GM12878 (cell line): Measurements from ENCODE around the gene CALML5. TPM values are rescaled to one million over a fixed set of nuclear protein-coding genes. Genes with fewer than 3 reads are reported as not detected.

Experiments
- ATAC-seq: fragments of 200-7000 bp; cut with Tn5 transposase; 3 replicates; pipeline ENCODE4 v1.9.1; 2020; ENCODE audit warnings: mild to moderate bottlenecking, moderate library complexity
- BruUV-seq: library from RNA; stranded (reverse); fragments of 400-500 nt; replicated peaks from 2 replicates; lab custom pipeline; 2021; lab: Mats Ljungman, UMichigan
- CTCF ChIA-PET: fragments of 300-600 bp; sonication (Branson Sonifier 250); formaldehyde crosslinking; extraction: SDS; loops from one replicate; lab custom pipeline; 2021; ENCODE audit warnings: inconsistent platforms; lab: Yijun Ruan, JAX
- POLR2A ChIA-PET: fragments of 350-600 bp; formaldehyde crosslinking; extraction: SDS; loops from one replicate; lab custom pipeline; 2021; ENCODE audit warnings: inconsistent platforms; lab: Charles Lee
- RAD21 ChIA-PET: fragments of 300-600 bp; sonication (Branson Sonifier 250); formaldehyde crosslinking; loops from one replicate; lab custom pipeline; 2023; ENCODE audit warnings: antibody characterized with exemption; ENCODE audit not compliant: unreplicated experiment; lab: Charles Lee
- SMC1A ChIA-PET: fragments of 300-600 bp; sonication (Branson Sonifier 250); formaldehyde crosslinking; loops from one replicate; lab custom pipeline; 2023; ENCODE audit not compliant: unreplicated experiment, uncharacterized antibody; lab: Charles Lee
- DNase-seq: peaks from one replicate; pipeline ENCODE4 v3.0.0-alpha.2; 2011; ENCODE audit warnings: low read depth, low spot score
- FAIRE-seq: peaks from 3 replicates; lab custom pipeline; 2011; peaks lifted over from hg19 to GRCh38; lab: Jason Lieb, UNC
- H2AFZ ChIP-seq: 2 replicates; pipeline ENCODE4 v1.6.0; 2011; ENCODE audit warnings: low read depth, low read length, control low read depth; ENCODE audit not compliant: control insufficient read depth
- H3K27ac ChIP-seq: 2 replicates; pipeline ENCODE4 v1.5.1; 2011; ENCODE audit warnings: control low read depth; ENCODE audit not compliant: control insufficient read depth, insufficient read depth
- H3K27me3 ChIP-seq, 2 experiments: replicated peaks in 1 of 2; 2 replicates each; pipeline versions ENCODE4 v1.6.0 to v1.6.1; 2011; ENCODE audit warnings: low read length in 1 of 2; ENCODE audit not compliant: control insufficient read depth in 2 of 2, insufficient read depth in 2 of 2
- H3K36me3 ChIP-seq, 2 experiments: 2 replicates each; pipeline ENCODE4 v1.5.1; 2011; ENCODE audit warnings: low read length in 1 of 2; ENCODE audit not compliant: control insufficient read depth in 2 of 2, insufficient read depth in 2 of 2
- H3K4me1 ChIP-seq: 2 replicates; pipeline ENCODE4 v1.6.1; 2011; ENCODE audit warnings: mild to moderate bottlenecking, low read length, moderate library complexity, mixed read lengths; ENCODE audit not compliant: control insufficient read depth, insufficient read depth
- H3K4me2 ChIP-seq: 2 replicates; pipeline ENCODE4 v1.6.0; 2011; ENCODE audit warnings: control low read depth; ENCODE audit not compliant: control insufficient read depth, insufficient read depth
- H3K4me3 ChIP-seq: fragments of 200-600 bp; sonication (generic); 2 replicates; pipeline ENCODE4 v1.5.1; 2016
- H3K79me2 ChIP-seq: 2 replicates; pipeline ENCODE4 v1.6.0; 2011; ENCODE audit warnings: low read length; ENCODE audit not compliant: control insufficient read depth, insufficient read depth
- H3K9ac ChIP-seq: 2 replicates; pipeline ENCODE4 v1.8.0; 2011; ENCODE audit warnings: low read length, control low read depth, mixed read lengths; ENCODE audit not compliant: control insufficient read depth, insufficient read depth
- H3K9me3 ChIP-seq: replicated peaks from 3 replicates; pipeline ENCODE4 v1.5.1; 2011; ENCODE audit warnings: mild to moderate bottlenecking, low read length; ENCODE audit not compliant: control insufficient read depth, insufficient read depth
- H4K20me1 ChIP-seq: 2 replicates; pipeline ENCODE4 v1.6.0; 2011; ENCODE audit not compliant: control insufficient read depth, insufficient read depth
- BACH1 ChIP-seq: fragments of 450-650 bp; IDR thresholded peaks from 2 replicates; pipeline ENCODE4 v1.6.1; 2017; ENCODE audit warnings: mild to moderate bottlenecking, borderline replicate concordance
- GABPA ChIP-seq: IDR thresholded peaks from 2 replicates; pipeline ENCODE4 v1.6.1; 2014; ENCODE audit warnings: antibody characterized with exemption, low read depth, mild to moderate bottlenecking, inconsistent platforms
- IRF4 ChIP-seq: IDR thresholded peaks from 2 replicates; pipeline ENCODE4 v1.6.1; 2011; ENCODE audit warnings: low read depth, low read length
- JUND ChIP-seq: IDR thresholded peaks from 2 replicates; pipeline ENCODE4 v1.6.1; 2012; ENCODE audit warnings: low read depth, mild to moderate bottlenecking, low read length, improper control_type of control experiment, moderate library complexity
- NKRF ChIP-seq: fragments of 450-650 bp; conservative IDR thresholded peaks from 2 replicates; pipeline ENCODE4 v1.6.1; 2017; ENCODE audit warnings: mild to moderate bottlenecking, moderate library complexity
- POLR2A ChIP-seq: IDR thresholded peaks from 2 replicates; pipeline ENCODE4 v1.6.1; 2011; ENCODE audit warnings: low read depth, mild to moderate bottlenecking, low read length
- POLR2AphosphoS2 ChIP-seq: IDR thresholded peaks from 2 replicates; pipeline ENCODE4 v1.6.1; 2011; ENCODE audit warnings: low read depth, mild to moderate bottlenecking, low read length, improper control_type of control experiment, moderate library complexity
- RBBP5 ChIP-seq: fragments of 200-600 bp; sonication (generic); conservative IDR thresholded peaks from 2 replicates; pipeline ENCODE4 v1.6.1; 2016
- SMC3 ChIP-seq: IDR thresholded peaks from 2 replicates; pipeline ENCODE4 v1.6.1; 2011; ENCODE audit warnings: low read length, improper control_type of control experiment, borderline replicate concordance
- TBL1XR1 ChIP-seq: IDR thresholded peaks from 2 replicates; pipeline ENCODE4 v1.6.1; 2012; ENCODE audit warnings: low read depth, low read length, improper control_type of control experiment
- TCF12 ChIP-seq: IDR thresholded peaks from 2 replicates; pipeline ENCODE4 v1.6.1; 2011; ENCODE audit warnings: low read depth, mild to moderate bottlenecking, low read length
- ZNF217 ChIP-seq: fragments of 450-650 bp; IDR thresholded peaks from 2 replicates; pipeline ENCODE4 v1.6.1; 2017; ENCODE audit warnings: antibody characterized with exemption, mild to moderate bottlenecking
- ZNF24 ChIP-seq: fragments of 450-650 bp; IDR thresholded peaks from 2 replicates; pipeline ENCODE4 v1.6.1; 2017; ENCODE audit warnings: antibody characterized with exemption, mild to moderate bottlenecking
- WGBS: methylation state at CpG from one replicate; pipeline ENCODE4 v1.1.6; 2016; ENCODE audit warnings: low lambda C conversion rate; ENCODE audit not compliant: insufficient replicate concordance, insufficient coverage; ENCODE audit errors: missing lambda C conversion rate; 5-methylcytosine and 5-hydroxymethylcytosine counted together
- in situ Hi-C: fragments of 300-500 bp; cut with MboI; formaldehyde crosslinking; loops from 9 replicates; pipeline ENCODE4 v1.14.3; 2018; ENCODE audit warnings: mixed read lengths
- intact Hi-C: fragments of 100-400 bp; cut with micrococcal nuclease; formaldehyde crosslinking; loops from one replicate; pipeline ENCODE4 v1.14.2; 2022; ENCODE audit not compliant: unreplicated experiment
- polyA plus RNA-seq, 11 experiments: library from polyadenylated mRNA; depleted of rRNA in 4 of 11; unstranded in 6 of 11; stranded (reverse) in 5 of 11; fragments of >200 nt; fragmentation: Nextera tagmentation in 4 of 11; fragmentation: Illumina TruSeq in 1 of 11; extraction: Ambion mirVana in 4 of 11; extraction: Trizol in 1 of 11; gene quantifications; 1 replicate in 1 of 11; 2 replicates in 10 of 11; pipeline versions ENCODE4 v1.2.1 to v1.2.3, GENCODE V29; 2011 to 2016; ENCODE audit warnings: inconsistent platforms in 2 of 11, missing spikeins in 2 of 11, low read depth in 1 of 11
- total RNA-seq, 4 experiments: library from RNA; depleted of rRNA in 3 of 4; stranded (reverse); fragments of >200 nt in 3 of 4; fragmentation: Illumina TruSeq in 1 of 4; extraction: Trizol in 1 of 4; gene quantifications; 2 replicates each; pipeline versions ENCODE4 v1.2.1 to v1.2.3, GENCODE V29; 2013 to 2021
- TF ChIP-seq, protein P1 (sequence below): fragments of 150-350 bp; IDR thresholded peaks from 2 replicates; pipeline ENCODE4 v1.6.1; 2014; ENCODE audit warnings: mild to moderate bottlenecking, low read depth, low read length

CALML5 gene
- total and polyA plus RNA-seq, 10 of the 15 experiments (the other 5 are each of a cell fraction or from before 2014, with no cell fraction given), result not detected

DNA sequence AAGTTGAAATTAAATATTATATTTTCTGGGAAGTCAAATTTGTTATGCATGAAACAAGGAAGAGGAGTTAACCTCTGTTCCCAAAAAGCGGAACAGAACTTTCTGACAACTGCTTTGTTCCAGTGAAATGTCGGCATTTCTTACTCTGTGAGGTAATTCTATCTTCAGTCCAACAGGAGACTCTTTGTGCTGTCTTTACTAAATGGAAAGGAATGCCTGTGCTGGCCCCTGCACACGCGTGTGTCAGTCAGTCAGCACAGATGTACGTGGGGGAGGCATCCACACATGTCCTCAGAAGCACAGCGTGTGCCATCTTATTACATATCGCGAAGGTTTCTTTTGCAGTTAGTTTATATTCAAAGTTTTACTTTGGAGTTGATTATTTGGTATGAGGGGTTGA, 49.5 kb downstream of the CALML5 start:
- DNase-seq, result no peak
- TF ChIP-seq RBBP5, result no peak
- no peak for TF ChIP-seq TCF12
- TF ChIP-seq JUND, result no peak
- no peak for TF ChIP-seq BACH1
- TF ChIP-seq IRF4, result no peak
- TF ChIP-seq, all 136 proteins: peak for 0
- no peaks in the 10 kb centered on the region for H4K20me1 ChIP-seq
- no peak overlapping the region for H3K4me3 ChIP-seq
- H3K9me3 ChIP-seq, result no peaks in the 10 kb centered on the region
- ATAC-seq (no peak), FAIRE-seq (no peak)
- peaks cover 3 to 13% of the 10 kb centered on the region in 2 experiments for H3K36me3 ChIP-seq
- in situ Hi-C loops (no loop called here), intact Hi-C loops (loop anchor here (10.0 kb wide), 1 partner anchor 415 kb away; no protein-coding TSS in a partner anchor)
- H3K27me3 ChIP-seq, result no peaks in the 10 kb centered on the region
- no peak overlapping the region for H3K9ac ChIP-seq
- ChIA-PET RAD21 (no interaction called here), POLR2A (no interaction called here), CTCF (no interaction called here), SMC1A (no interaction called here)
- peaks cover 21% of the 10 kb centered on the region for H3K4me1 ChIP-seq
- no peaks in the 10 kb centered on the region; the same call in 1 of the 2 replicates for H3K79me2 ChIP-seq
- H3K4me2 ChIP-seq, result no peak overlapping the region
- H3K27ac ChIP-seq, result no peak overlapping the region
- 98% methylated on average over 8 of the region's 8 CpGs for WGBS
- H2AFZ ChIP-seq, result no peak overlapping the region
- no TSS peak for BruUV-seq

GRCh38 chr10:5449227-5449626, 50.1 kb downstream of the CALML5 start:
- CTCF ChIA-PET, result no interaction called here
- WGBS, result 100% methylated on average over 2 of the region's 2 CpGs
- no peak overlapping the region for H3K4me2 ChIP-seq
- H3K9ac ChIP-seq, result no peak overlapping the region
- POLR2A ChIA-PET, result interaction anchor here (0.7 kb wide), 1 partner anchor 1627 kb away, joined by 7 read pairs; no protein-coding TSS in a partner anchor
- no peak for DNase-seq
- H3K4me3 ChIP-seq, result no peak overlapping the region
- H3K4me1 ChIP-seq, result peaks cover 24% of the 10 kb centered on the region
- SMC1A ChIA-PET, result interaction anchor here (1.6 kb wide), 1 partner anchor 181 kb away, joined by 4 read pairs; no protein-coding TSS in a partner anchor
- intact Hi-C loops, result loop anchor here (10.0 kb wide), 1 partner anchor 416 kb away; no protein-coding TSS in a partner anchor
- no peak for FAIRE-seq
- H2AFZ ChIP-seq, result no peak overlapping the region
- RAD21 ChIA-PET, result no interaction called here
- H3K36me3 ChIP-seq, result peaks cover 3 to 9% of the 10 kb centered on the region in 2 experiments
- H4K20me1 ChIP-seq, result no peaks in the 10 kb centered on the region
- H3K27ac ChIP-seq, result no peak overlapping the region
- ATAC-seq, result no peak
- no peaks in the 10 kb centered on the region; the same call in 1 of the 2 replicates for H3K79me2 ChIP-seq
- no peaks in the 10 kb centered on the region for H3K27me3 ChIP-seq
- in situ Hi-C loops, result no loop called here
- BruUV-seq, result no TSS peak
- no peaks in the 10 kb centered on the region for H3K9me3 ChIP-seq
- no peak for TF ChIP-seq ZNF217
- no peak for TF ChIP-seq GABPA
- no peak for TF ChIP-seq ZNF24
- no peak for TF ChIP-seq NKRF
- no peak for TF ChIP-seq SMC3
- TF ChIP-seq, protein P1, sequence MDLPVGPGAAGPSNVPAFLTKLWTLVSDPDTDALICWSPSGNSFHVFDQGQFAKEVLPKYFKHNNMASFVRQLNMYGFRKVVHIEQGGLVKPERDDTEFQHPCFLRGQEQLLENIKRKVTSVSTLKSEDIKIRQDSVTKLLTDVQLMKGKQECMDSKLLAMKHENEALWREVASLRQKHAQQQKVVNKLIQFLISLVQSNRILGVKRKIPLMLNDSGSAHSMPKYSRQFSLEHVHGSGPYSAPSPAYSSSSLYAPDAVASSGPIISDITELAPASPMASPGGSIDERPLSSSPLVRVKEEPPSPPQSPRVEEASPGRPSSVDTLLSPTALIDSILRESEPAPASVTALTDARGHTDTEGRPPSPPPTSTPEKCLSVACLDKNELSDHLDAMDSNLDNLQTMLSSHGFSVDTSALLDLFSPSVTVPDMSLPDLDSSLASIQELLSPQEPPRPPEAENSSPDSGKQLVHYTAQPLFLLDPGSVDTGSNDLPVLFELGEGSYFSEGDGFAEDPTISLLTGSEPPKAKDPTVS, result no peak
- no peak for TF ChIP-seq POLR2A
- TF ChIP-seq POLR2AphosphoS2, result no peak
- TF ChIP-seq TBL1XR1, result no peak
